ENCODE results near the gene OR12D1. TPM values are rescaled to one million over a fixed set of nuclear protein-coding genes. Genes with fewer than 3 reads are reported as not detected.
"Not testable (repeated sequence)": the region's sequence is repeated elsewhere in the genome, so short reads cannot be mapped to it uniquely, and the experiment has no call there.

Gene OR12D1
- total RNA-seq, 1 donor from 2014 or later, result not detected

GRCh38 chr6:29424575-29424974, 9.8 kb downstream of the OR12D1 start:
- Mint-ChIP-seq H3K4me1 (ENCODE audit: low read depth, unreplicated experiment) (no peaks in the 10 kb centered on the region), H3K9me3 (ENCODE audit: unreplicated experiment) (peaks cover 2% of the 10 kb centered on the region), H3K27ac (ENCODE audit: unreplicated experiment) (no peak overlapping the region), H3K27me3 (ENCODE audit: unreplicated experiment) (peaks cover 1% of the 10 kb centered on the region), H3K4me3 (ENCODE audit: unreplicated experiment) (no peak overlapping the region), H3K36me3 (ENCODE audit: unreplicated experiment) (no peaks in the 10 kb centered on the region)
- no peak for DNase-seq
- no peak for TF ChIP-seq CTCF (IDR thresholded peaks at IDR 0.05; ENCODE audit: partially characterized antibody, unreplicated experiment)

- no peak for TF ChIP-seq CTCF (IDR thresholded peaks at IDR 0.05; ENCODE audit: partially characterized antibody, unreplicated experiment)
- peaks cover 2% of the 10 kb centered on the region for H3K9me3 Mint-ChIP-seq (ENCODE audit: unreplicated experiment)
- no peaks in the 10 kb centered on the region for H3K4me1 Mint-ChIP-seq (ENCODE audit: low read depth, unreplicated experiment)
Measured at GRCh38 chr6:29425075-29425474, 10.3 kb downstream of the OR12D1 start.

GRCh38 chr6:29426654-29427053, 11.9 kb downstream of the OR12D1 start:
- Mint-ChIP-seq H3K36me3 (ENCODE audit: unreplicated experiment) (no peaks in the 10 kb centered on the region), H3K27ac (ENCODE audit: unreplicated experiment) (no peak overlapping the region), H3K27me3 (ENCODE audit: unreplicated experiment) (peaks cover 1% of the 10 kb centered on the region), H3K4me1 (ENCODE audit: low read depth, unreplicated experiment) (no peaks in the 10 kb centered on the region), H3K4me3 (ENCODE audit: unreplicated experiment) (no peak overlapping the region), H3K9me3 (ENCODE audit: unreplicated experiment) (peaks cover 2% of the 10 kb centered on the region)
- no peak for DNase-seq
- TF ChIP-seq CTCF (IDR thresholded peaks at IDR 0.05; ENCODE audit: partially characterized antibody, unreplicated experiment), result no peak

More at GRCh38 chr6:29425075-29425474, 10.3 kb downstream of the OR12D1 start:
- Mint-ChIP-seq H3K27me3 (ENCODE audit: unreplicated experiment) (peaks cover 1% of the 10 kb centered on the region), H3K27ac (ENCODE audit: unreplicated experiment) (no peak overlapping the region), H3K4me3 (ENCODE audit: unreplicated experiment) (no peak overlapping the region), H3K36me3 (ENCODE audit: unreplicated experiment) (no peaks in the 10 kb centered on the region)
- DNase-seq, result no peak

GRCh38 chr6:29436730-29437129, 22.0 kb downstream of the OR12D1 start:
- not testable (repeated sequence) for DNase-seq

GRCh38 chr6:29439006-29439405, 24.3 kb downstream of the OR12D1 start, which contains the start of gene OR10C1:
Gene OR10C1 (plus strand): TSS chr6:29439306. CDS start chr6:29440016, 710 bp downstream.
- H3K27me3 Mint-ChIP-seq (ENCODE audit: unreplicated experiment), result peaks cover 2% of the 10 kb centered on the region
- no peaks in the 10 kb centered on the region for H3K36me3 Mint-ChIP-seq (ENCODE audit: unreplicated experiment)
- H3K27ac Mint-ChIP-seq (ENCODE audit: unreplicated experiment), result no peak within 1 kb of the TSS
- no peaks in the 10 kb centered on the region for H3K4me1 Mint-ChIP-seq (ENCODE audit: low read depth, unreplicated experiment)
- H3K9me3 Mint-ChIP-seq (ENCODE audit: unreplicated experiment), result no peaks in the 10 kb centered on the region
- DNase-seq, result no peak
- no peak for TF ChIP-seq CTCF (IDR thresholded peaks at IDR 0.05; ENCODE audit: partially characterized antibody, unreplicated experiment)
- H3K4me3 Mint-ChIP-seq (ENCODE audit: unreplicated experiment), result no peak within 1 kb of the TSS

More at GRCh38 chr6:29436730-29437129, 22.0 kb downstream of the OR12D1 start:
- not testable (repeated sequence) for H3K27me3 Mint-ChIP-seq (ENCODE audit: unreplicated experiment); H3K4me3 Mint-ChIP-seq (ENCODE audit: unreplicated experiment); H3K9me3 Mint-ChIP-seq (ENCODE audit: unreplicated experiment); H3K4me1 Mint-ChIP-seq (ENCODE audit: low read depth, unreplicated experiment); H3K36me3 Mint-ChIP-seq (ENCODE audit: unreplicated experiment); H3K27ac Mint-ChIP-seq (ENCODE audit: unreplicated experiment)
